ENCODE measurements around the gene STIP1.

DNA sequence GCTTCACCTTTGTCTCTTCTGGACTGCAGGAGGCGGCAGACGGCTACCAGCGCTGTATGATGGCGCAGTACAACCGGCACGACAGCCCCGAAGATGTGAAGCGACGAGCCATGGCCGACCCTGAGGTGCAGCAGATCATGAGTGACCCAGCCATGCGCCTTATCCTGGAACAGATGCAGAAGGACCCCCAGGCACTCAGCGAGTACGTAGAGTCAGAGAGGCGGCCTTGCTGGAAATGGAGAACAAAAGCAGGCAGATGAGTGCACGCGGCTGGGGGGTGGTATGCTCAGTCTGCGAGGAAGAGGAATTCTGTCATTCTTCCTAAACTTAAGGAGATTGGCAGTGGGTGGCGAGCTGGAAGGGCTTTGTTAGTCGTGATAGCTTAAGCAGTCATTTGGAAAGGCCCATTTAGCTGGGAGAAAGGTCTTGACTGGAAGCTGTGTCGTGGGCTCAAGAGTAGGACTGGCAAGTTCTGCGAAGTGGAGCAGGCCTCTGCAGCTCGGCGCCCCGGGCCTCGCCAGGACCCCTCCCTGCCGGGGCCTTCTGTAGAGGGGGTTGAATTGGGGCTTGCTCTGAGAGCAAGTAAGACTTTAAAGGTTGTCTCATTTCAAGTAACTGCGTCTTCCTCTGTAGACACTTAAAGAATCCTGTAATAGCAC is 17.6 kb downstream of the STIP1 start:
- TF ChIP-seq POLR2A (IDR thresholded peaks at IDR 0.05): no peak
- no peak for TF ChIP-seq CTCF (IDR thresholded peaks at IDR 0.05)
